Activated B cell treated with CpG ODN at 0.5 μM for 24 hours (primary cell): ENCODE results near the gene FOCAD. TPM values are rescaled to one million over a fixed set of nuclear protein-coding genes. Genes with fewer than 3 reads are reported as not detected.

Source experiments
- ATAC-seq: fragments of 200-7000 bp; cut with Tn5 transposase; one replicate; pipeline ENCODE4 v1.10.0; 2021; ENCODE audit warnings: low read depth, mild to moderate bottlenecking, moderate library complexity
- CTCF ChIA-PET: fragments of 350-600 bp; sonication (Branson Sonifier 250); formaldehyde crosslinking; loops from one replicate; lab custom pipeline; 2021; ENCODE audit warnings: antibody characterized with exemption; lab: Charles Lee
- POLR2A ChIA-PET: fragments of 350-600 bp; sonication (Branson Sonifier 250); formaldehyde crosslinking; loops from one replicate; lab custom pipeline; 2021; ENCODE audit warnings: antibody characterized with exemption; lab: Charles Lee
- DNase-seq: peaks from one replicate; pipeline ENCODE4 v3.0.0; 2022
- H3K27ac Mint-ChIP-seq: one replicate; pipeline ENCODE4 v1.8.0; 2020; ENCODE audit warnings: mixed read lengths
- H3K27me3 Mint-ChIP-seq: one replicate; pipeline ENCODE4 v1.8.0; 2021; ENCODE audit warnings: mixed read lengths
- H3K36me3 Mint-ChIP-seq: one replicate; pipeline ENCODE4 v1.8.0; 2021; ENCODE audit warnings: low read depth, mixed read lengths
- H3K4me1 Mint-ChIP-seq: one replicate; pipeline ENCODE4 v1.8.0; 2021; ENCODE audit warnings: mixed read lengths
- H3K4me3 Mint-ChIP-seq: one replicate; pipeline ENCODE4 v1.8.0; 2020; ENCODE audit warnings: mild to moderate bottlenecking, mixed read lengths
- H3K9me3 Mint-ChIP-seq: one replicate; pipeline ENCODE4 v1.8.0; 2020; ENCODE audit warnings: mixed read lengths
- intact Hi-C: fragments of 100-400 bp; cut with micrococcal nuclease; formaldehyde crosslinking; loops from one replicate; pipeline ENCODE4 v1.15.1; 2024
- total RNA-seq: library from RNA; stranded (reverse); gene quantifications from 2 replicates; pipeline ENCODE4 v1.2.3, GENCODE V29; 2022
- TF ChIP-seq, protein P1 (sequence below): fragments of 200-600 bp; IDR thresholded peaks from one replicate; pipeline ENCODE4 v1.8.0; 2022; ENCODE audit warnings: antibody characterized with exemption, mild to moderate bottlenecking

FOCAD gene
- total RNA-seq, 1 donor from 2014 or later: 11.7 TPM

DNA sequence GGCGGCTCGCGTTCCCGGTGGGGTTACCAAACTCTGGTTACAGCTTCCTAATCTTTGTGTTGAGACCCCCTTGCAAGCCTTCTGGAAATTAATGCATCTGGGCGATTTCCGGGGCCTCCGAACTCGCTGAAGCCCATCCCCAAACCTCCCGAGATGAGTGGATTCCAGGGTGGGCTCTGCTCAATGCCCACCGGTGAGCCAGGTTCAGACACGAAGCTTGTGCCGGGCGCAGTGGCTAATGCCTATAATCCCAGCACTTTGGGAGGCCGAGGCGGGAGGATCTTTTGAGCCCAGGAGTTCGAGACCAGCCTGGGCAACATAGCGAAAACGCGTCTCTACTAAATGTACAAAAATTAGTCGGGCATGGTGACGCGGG, 347.7 kb downstream of the FOCAD start:
- Mint-ChIP-seq H3K9me3 (no peaks in the 10 kb centered on the region), H3K27me3 (no peaks in the 10 kb centered on the region), H3K4me1 (peaks cover 17% of the 10 kb centered on the region), H3K36me3 (peaks cover 4% of the 10 kb centered on the region), H3K27ac (peak overlapping the region; percentile 70), H3K4me3 (peak overlapping the region; percentile 81)
- TF ChIP-seq, protein P1, sequence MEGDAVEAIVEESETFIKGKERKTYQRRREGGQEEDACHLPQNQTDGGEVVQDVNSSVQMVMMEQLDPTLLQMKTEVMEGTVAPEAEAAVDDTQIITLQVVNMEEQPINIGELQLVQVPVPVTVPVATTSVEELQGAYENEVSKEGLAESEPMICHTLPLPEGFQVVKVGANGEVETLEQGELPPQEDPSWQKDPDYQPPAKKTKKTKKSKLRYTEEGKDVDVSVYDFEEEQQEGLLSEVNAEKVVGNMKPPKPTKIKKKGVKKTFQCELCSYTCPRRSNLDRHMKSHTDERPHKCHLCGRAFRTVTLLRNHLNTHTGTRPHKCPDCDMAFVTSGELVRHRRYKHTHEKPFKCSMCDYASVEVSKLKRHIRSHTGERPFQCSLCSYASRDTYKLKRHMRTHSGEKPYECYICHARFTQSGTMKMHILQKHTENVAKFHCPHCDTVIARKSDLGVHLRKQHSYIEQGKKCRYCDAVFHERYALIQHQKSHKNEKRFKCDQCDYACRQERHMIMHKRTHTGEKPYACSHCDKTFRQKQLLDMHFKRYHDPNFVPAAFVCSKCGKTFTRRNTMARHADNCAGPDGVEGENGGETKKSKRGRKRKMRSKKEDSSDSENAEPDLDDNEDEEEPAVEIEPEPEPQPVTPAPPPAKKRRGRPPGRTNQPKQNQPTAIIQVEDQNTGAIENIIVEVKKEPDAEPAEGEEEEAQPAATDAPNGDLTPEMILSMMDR: no peak
- intact Hi-C loops: loop anchor here (1.0 to 10.0 kb wide), 4 partner anchors 65 to 773 kb away; partner anchors contain the start of genes FOCAD, MLLT3 and MTAP
- no peak for ATAC-seq
- ChIA-PET POLR2A (interaction anchor here (1.4 to 1.6 kb wide), 2 partner anchors 9 to 14 kb away, joined by 5 read pairs; no protein-coding TSS in a partner anchor), CTCF (no interaction called here)
- no peak for DNase-seq

DNA sequence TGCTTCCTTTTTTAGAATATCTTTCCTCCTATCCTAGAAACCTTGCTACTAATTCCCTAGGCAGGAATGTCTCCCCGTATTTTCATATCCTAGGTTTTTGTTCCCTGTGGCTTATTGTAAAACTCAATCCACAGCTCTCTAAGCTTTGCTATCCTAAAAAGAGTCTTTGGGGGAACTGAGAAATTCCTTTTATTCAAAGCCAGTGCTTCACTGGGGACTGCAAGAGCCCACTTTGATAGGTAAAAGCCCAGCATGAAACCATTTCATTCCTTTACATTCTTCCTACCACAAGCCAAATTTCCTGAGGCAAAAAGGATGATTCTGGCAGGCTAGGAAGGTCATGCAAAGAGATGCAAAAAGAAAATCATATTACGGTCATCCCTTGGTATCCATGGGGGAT, 353.2 kb downstream of the FOCAD start:
- Mint-ChIP-seq H3K4me1 (peaks cover 7% of the 10 kb centered on the region), H3K27ac (no peak overlapping the region), H3K27me3 (no peaks in the 10 kb centered on the region), H3K9me3 (no peaks in the 10 kb centered on the region), H3K4me3 (no peak overlapping the region), H3K36me3 (no peaks in the 10 kb centered on the region)
- DNase-seq (no peak), ATAC-seq (no peak)
- ChIA-PET CTCF (no interaction called here), POLR2A (no interaction called here)
- TF ChIP-seq, protein P1: no peak
- intact Hi-C loops: loop anchor here (10.0 kb wide), 1 partner anchor 768 kb away; the partner anchor contains the start of gene MTAP

DNA sequence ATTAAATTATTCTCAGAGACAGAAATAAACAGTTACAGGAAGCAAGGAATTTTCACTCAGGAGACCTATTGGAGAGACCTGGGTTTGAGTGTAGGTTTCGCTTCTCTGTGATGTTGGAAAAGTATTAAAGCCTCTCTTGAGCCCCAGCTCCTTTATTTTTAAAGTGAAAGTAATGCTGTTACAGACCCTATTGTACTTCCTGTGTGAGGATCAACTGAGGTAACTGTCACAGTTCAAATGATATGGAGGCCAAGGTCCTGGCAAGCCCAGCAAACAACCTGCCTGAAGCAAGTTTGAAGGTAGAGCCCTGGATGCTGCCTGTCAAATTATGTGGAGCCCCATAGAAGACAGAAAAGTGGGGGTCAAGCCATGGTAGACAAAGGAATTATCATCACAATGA, 355.2 kb downstream of the FOCAD start:
- Mint-ChIP-seq H3K9me3 (no peaks in the 10 kb centered on the region), H3K4me3 (no peak overlapping the region), H3K27ac (no peak overlapping the region), H3K4me1 (peaks cover 3% of the 10 kb centered on the region), H3K36me3 (no peaks in the 10 kb centered on the region), H3K27me3 (no peaks in the 10 kb centered on the region)
- CTCF ChIA-PET: no interaction called here
- intact Hi-C loops: loop anchor here (10.0 kb wide), 1 partner anchor 765 kb away; the partner anchor contains the start of gene MTAP
- ATAC-seq: no peak
- no peak for DNase-seq
- POLR2A ChIA-PET: interaction anchor here (1.9 kb wide), 1 partner anchor 8 kb away, joined by 5 read pairs; the partner anchor contains the start of gene HACD4
- TF ChIP-seq, protein P1: no peak

DNA sequence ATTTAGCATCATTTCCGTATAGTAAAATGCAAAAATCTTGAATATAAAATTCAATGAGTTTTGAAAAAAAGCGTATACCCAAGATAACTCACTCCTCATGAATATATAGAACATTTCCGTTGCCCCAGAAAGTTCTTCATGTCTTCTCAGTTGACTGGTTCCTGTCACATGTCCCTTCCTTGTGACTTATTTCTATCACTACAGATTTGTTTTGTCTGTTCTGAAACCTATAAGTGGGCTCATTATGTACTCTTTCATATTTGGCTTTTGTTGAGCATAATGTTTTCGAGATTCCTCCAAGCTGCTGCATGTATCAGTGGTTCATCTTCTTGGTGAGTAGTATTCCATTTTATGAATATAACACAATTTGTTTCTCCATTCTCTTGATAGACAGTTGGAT, 358.4 kb downstream of the FOCAD start:
- H3K27me3 Mint-ChIP-seq: no peaks in the 10 kb centered on the region
- POLR2A ChIA-PET: no interaction called here
- TF ChIP-seq, protein P1: no peak
- no peaks in the 10 kb centered on the region for H3K36me3 Mint-ChIP-seq
- no peak for DNase-seq
- CTCF ChIA-PET: no interaction called here
- no peak for ATAC-seq
- intact Hi-C loops: no loop called here
- H3K27ac Mint-ChIP-seq: no peak overlapping the region
- H3K9me3 Mint-ChIP-seq: no peaks in the 10 kb centered on the region
- peaks cover 4% of the 10 kb centered on the region for H3K4me1 Mint-ChIP-seq
- H3K4me3 Mint-ChIP-seq: no peak overlapping the region

DNA sequence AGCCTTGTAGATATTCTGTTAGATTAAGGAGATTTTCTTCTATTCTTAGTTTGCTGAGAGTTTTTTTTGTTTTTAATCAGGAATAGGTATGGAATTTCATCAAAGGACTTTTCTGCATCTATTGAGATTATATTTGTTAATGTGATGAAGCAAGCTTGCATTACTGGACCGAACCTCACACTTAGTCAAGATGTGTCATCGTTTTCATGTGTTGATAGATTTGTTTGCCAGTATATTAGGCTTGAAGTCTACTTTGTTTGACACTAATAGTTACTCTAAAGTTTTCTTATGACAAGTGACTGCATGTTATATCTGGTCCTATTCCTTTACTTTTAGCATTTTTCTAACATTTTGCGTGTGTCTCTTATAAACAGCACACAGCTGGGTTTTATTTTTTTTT, 359.8 kb downstream of the FOCAD start:
- Mint-ChIP-seq H3K27ac (no peak overlapping the region), H3K27me3 (no peaks in the 10 kb centered on the region), H3K36me3 (no peaks in the 10 kb centered on the region), H3K4me3 (no peak overlapping the region), H3K9me3 (no peaks in the 10 kb centered on the region), H3K4me1 (peaks cover 7% of the 10 kb centered on the region)
- ATAC-seq: no peak
- no peak for DNase-seq
- POLR2A ChIA-PET: no interaction called here
- CTCF ChIA-PET: no interaction called here
- intact Hi-C loops: no loop called here
- TF ChIP-seq, protein P1: no peak

Other genes with a start within 250 kb of the FOCAD start
- gene MLLT3, start 61.8 kb upstream of the FOCAD start, total RNA-seq: 1.4 and 1.5 TPM in 2 replicates